ENCODE measurements around the gene MEF2C. TPM values are rescaled to one million over a fixed set of nuclear protein-coding genes. Genes with fewer than 3 reads are reported as not detected.

MEF2C gene
- total and polyA plus RNA-seq, 2 experiments from 2014 or later, result 0.97 to 1.6 TPM

DNA sequence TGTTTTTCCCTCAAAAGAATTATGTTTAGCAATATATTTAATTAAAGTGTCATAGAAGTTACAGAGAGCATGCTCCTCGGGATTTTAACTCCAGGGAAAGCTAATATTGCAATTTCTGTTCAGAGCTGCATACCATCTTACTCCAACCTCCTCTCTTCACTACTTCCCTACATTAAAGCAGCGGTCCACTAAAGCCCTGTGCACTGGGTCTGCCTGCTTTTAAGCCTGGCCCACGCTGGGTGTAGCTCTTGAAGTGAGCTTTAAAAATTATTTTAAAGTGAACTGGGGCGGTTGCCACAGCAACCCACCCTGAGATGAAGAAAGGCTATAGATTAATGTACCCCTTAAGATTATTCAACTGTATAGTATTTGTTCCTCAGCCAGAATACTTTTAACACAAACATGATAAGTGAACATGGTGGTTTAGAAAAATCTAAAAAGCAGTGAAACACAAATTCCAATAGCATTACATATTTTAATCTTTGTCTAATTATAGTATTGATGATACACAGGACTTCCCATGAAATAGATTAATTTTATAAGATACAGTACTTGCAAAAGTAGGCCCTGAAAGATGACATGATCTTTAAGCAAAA, 3.9 kb upstream of the MEF2C start (continued):
- TF ChIP-seq, protein P1, sequence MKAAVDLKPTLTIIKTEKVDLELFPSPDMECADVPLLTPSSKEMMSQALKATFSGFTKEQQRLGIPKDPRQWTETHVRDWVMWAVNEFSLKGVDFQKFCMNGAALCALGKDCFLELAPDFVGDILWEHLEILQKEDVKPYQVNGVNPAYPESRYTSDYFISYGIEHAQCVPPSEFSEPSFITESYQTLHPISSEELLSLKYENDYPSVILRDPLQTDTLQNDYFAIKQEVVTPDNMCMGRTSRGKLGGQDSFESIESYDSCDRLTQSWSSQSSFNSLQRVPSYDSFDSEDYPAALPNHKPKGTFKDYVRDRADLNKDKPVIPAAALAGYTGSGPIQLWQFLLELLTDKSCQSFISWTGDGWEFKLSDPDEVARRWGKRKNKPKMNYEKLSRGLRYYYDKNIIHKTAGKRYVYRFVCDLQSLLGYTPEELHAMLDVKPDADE (IDR thresholded peaks at IDR 0.05), result no peak
- TF ChIP-seq EZH2 (IDR thresholded peaks at IDR 0.05; ENCODE audit: low read depth, unreplicated experiment), result peak; percentile 14
- no peak for TF ChIP-seq EZH2phosphoT487 (IDR thresholded peaks at IDR 0.05; ENCODE audit: unreplicated experiment)

DNA sequence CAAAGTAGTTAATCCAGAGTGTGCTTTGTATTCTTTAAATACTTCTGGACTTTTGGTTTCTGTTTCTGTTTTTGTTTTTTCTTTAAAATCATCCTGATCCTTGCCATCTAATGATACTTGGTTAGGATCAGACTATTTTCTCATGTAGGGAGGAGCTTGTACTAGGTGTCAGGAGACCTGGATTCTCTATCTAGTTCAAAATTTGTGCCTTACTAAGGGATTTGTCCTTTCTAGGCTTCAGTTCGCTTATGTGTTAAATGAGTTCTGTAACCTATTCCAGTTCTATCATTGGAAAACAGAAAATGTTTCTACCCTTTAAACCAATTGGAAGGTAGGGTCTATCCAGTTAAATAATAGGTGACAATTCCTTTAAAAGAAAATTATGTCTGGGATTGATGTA, 3.3 kb upstream of the MEF2C start:
- Histone ChIP-seq H3K4me3 (no peak overlapping the region), H3K9me2 (ENCODE audit: insufficient read depth) (no peaks in the 10 kb centered on the region), H3F3A (replicated peaks; ENCODE audit: low read depth) (no peaks in the 10 kb centered on the region), H3K79me2 (replicated peaks; ENCODE audit: insufficient read depth) (no peaks in the 10 kb centered on the region), H2AFZ (no peak overlapping the region), H4K20me1 (replicated peaks; ENCODE audit: insufficient read depth) (no peaks in the 10 kb centered on the region), H3K36me3 (ENCODE audit: insufficient read depth) (no peaks in the 10 kb centered on the region), H3K27ac (ENCODE audit: low read depth) (no peak overlapping the region), H3K4me1 (ENCODE audit: insufficient read depth) (peaks cover 22% of the 10 kb centered on the region), H3K4me2 (no peak overlapping the region), H3K27me3 (ENCODE audit: insufficient read depth) (peaks cover 93% of the 10 kb centered on the region)
- Mint-ChIP-seq H3K4me1 (peaks cover 17% of the 10 kb centered on the region; the same call in 2 of the 3 replicates), H3K9me3 (no peaks in the 10 kb centered on the region), H3K4me3 (no peak overlapping the region), H3K36me3 (ENCODE audit: low read depth) (no peaks in the 10 kb centered on the region), H3K27me3 (ENCODE audit: insufficient read depth, low read depth, poor library complexity) (peaks cover 26% of the 10 kb centered on the region), H3K27ac (no peak overlapping the region)
- DNase-seq (ENCODE audit: low spot score) (no peak), ATAC-seq (no peak)
- TF ChIP-seq EZH2 (IDR thresholded peaks at IDR 0.05; ENCODE audit: low read depth, unreplicated experiment) (no peak), JUNB (IDR thresholded peaks at IDR 0.05; ENCODE audit: unreplicated experiment) (no peak), POLR2AphosphoS5 (IDR thresholded peaks at IDR 0.05; ENCODE audit: low read depth) (no peak), ZNF331 (CRISPR knock-in tag; IDR thresholded peaks at IDR 0.05; ENCODE audit: low read depth) (no peak), STAT1 (IDR thresholded peaks at IDR 0.05; ENCODE audit: unreplicated experiment) (no peak), ZNF114 (CRISPR knock-in tag; IDR thresholded peaks at IDR 0.05) (no peak)
- TF ChIP-seq, protein P1 (IDR thresholded peaks at IDR 0.05), result no peak

DNA sequence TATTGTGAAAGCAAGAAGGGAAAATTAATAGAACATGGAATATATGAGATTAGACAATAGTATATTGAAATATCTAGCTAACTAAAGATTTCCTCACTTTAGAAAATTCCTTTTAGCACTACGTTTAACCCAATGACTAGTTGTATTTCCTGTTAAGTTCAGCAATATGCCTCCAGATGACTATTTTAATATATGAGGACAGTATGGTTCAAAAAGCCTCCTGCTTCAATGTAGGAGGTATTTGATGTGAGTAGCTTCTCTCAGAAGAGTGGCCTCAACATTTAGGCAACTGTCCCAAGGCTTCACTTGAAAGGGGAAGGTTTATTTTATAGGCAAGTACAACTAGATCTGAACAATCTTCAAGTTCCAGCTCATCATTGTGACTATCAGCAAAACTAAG, 2.0 kb upstream of the MEF2C start:
- Mint-ChIP-seq H3K4me3 (no peak overlapping the region), H3K4me1 (peaks cover 17% of the 10 kb centered on the region; the same call in 2 of the 3 replicates), H3K27me3 (ENCODE audit: insufficient read depth, low read depth, poor library complexity) (peaks cover 24% of the 10 kb centered on the region), H3K27ac (no peak overlapping the region), H3K36me3 (ENCODE audit: low read depth) (no peaks in the 10 kb centered on the region), H3K9me3 (no peaks in the 10 kb centered on the region)
- no peaks in the 10 kb centered on the region for H3K36me3 ChIP-seq (ENCODE audit: insufficient read depth)
- 0 out of 2 replicates have a peak overlapping the region, but pooled peaks have one; percentile 88 for H3K4me2 ChIP-seq
- DNase-seq (ENCODE audit: low spot score), result no peak
- peaks cover 86% of the 10 kb centered on the region for H3K27me3 ChIP-seq (ENCODE audit: insufficient read depth)
- H2AFZ ChIP-seq, result no peak overlapping the region
- no peak overlapping the region for H3K27ac ChIP-seq (ENCODE audit: low read depth)
- TF ChIP-seq NANOG (IDR thresholded peaks at IDR 0.05; ENCODE audit: borderline replicate concordance), result no peak
- no peak for TF ChIP-seq CREB1 (CRISPR knock-in tag; IDR thresholded peaks at IDR 0.05; ENCODE audit: low read depth)
- TF ChIP-seq, protein P1 (IDR thresholded peaks at IDR 0.05), result no peak
- peaks cover 20% of the 10 kb centered on the region for H3K4me1 ChIP-seq (ENCODE audit: insufficient read depth)
- no peak for ATAC-seq
- no peaks in the 10 kb centered on the region for H3K79me2 ChIP-seq (replicated peaks; ENCODE audit: insufficient read depth)
- H4K20me1 ChIP-seq (replicated peaks; ENCODE audit: insufficient read depth), result no peaks in the 10 kb centered on the region
- no peaks in the 10 kb centered on the region for H3K9me2 ChIP-seq (ENCODE audit: insufficient read depth)
- no peaks in the 10 kb centered on the region for H3F3A ChIP-seq (replicated peaks; ENCODE audit: low read depth)
- peak overlapping the region; percentile 71; the same call in 1 of the 2 replicates for H3K4me3 ChIP-seq
